ENCODE results near the gene CD8A.
A peak's percentile ranks its signal among the peaks of the same experiment; 100 is the strongest.

Gene CD8A

GRCh38 chr2:86808315-86809161, 17.8 kb upstream of the CD8A start:
- DNase-seq: peak; percentile 65

GRCh38 chr2:86807468-86808275, 17.0 kb upstream of the CD8A start:
- DNase-seq: peak; percentile 37

GRCh38 chr2:86807133-86807467, 16.4 kb upstream of the CD8A start:
- DNase-seq: no peak

GRCh38 chr2:86806059-86806857, 15.5 kb upstream of the CD8A start:
- no peak for DNase-seq

- DNase-seq: no peak
Observed at GRCh38 chr2:86800856-86801567, 10.3 kb upstream of the CD8A start.

- DNase-seq: no peak
Observed at GRCh38 chr2:86794861-86795260, 4.1 kb upstream of the CD8A start.

- DNase-seq: no peak
Observed at GRCh38 chr2:86793752-86794151, 3.0 kb upstream of the CD8A start.

- no peak for DNase-seq
Observed at GRCh38 chr2:86791573-86791972, 860 bp upstream of the CD8A start.

- DNase-seq: no peak
Observed at GRCh38 chr2:86790134-86790675, 508 bp downstream of the CD8A start.

- DNase-seq: no peak
Observed at GRCh38 chr2:86789687-86790133, 1.0 kb downstream of the CD8A start.

- no peak for DNase-seq
Observed at GRCh38 chr2:86788881-86789686, 1.6 kb downstream of the CD8A start.

GRCh38 chr2:86788165-86788564, 2.5 kb downstream of the CD8A start:
- no peak for DNase-seq

- DNase-seq: no peak
Observed at GRCh38 chr2:86787736-86788135, 3.0 kb downstream of the CD8A start.

GRCh38 chr2:86786001-86786536, 4.6 kb downstream of the CD8A start:
- no peak for DNase-seq

- DNase-seq: no peak
Observed at GRCh38 chr2:86785456-86785855, 5.3 kb downstream of the CD8A start.

GRCh38 chr2:86783615-86784339, 6.9 kb downstream of the CD8A start:
- no peak for DNase-seq

- DNase-seq: no peak
Observed at GRCh38 chr2:86782748-86783147, 8.0 kb downstream of the CD8A start.

- DNase-seq: no peak
Observed at GRCh38 chr2:86781363-86781762, 9.3 kb downstream of the CD8A start.

GRCh38 chr2:86779971-86780370, 10.7 kb downstream of the CD8A start:
- no peak for DNase-seq

- no peak for DNase-seq
Observed at GRCh38 chr2:86778957-86779356, 11.8 kb downstream of the CD8A start.
